H1 (cell line): ENCODE measurements around the gene CCDC200. TPM values are rescaled to one million over a fixed set of nuclear protein-coding genes. Genes with fewer than 3 reads are reported as not detected.
A peak's percentile ranks its signal among the peaks of the same experiment; 100 is the strongest.

Experiments
- CTCF ChIA-PET: fragments of 300-600 bp; sonication (Branson Sonifier 250); formaldehyde crosslinking; loops from one replicate; lab custom pipeline; 2021; ENCODE audit not compliant: partially characterized antibody; lab: Charles Lee
- POLR2A ChIA-PET: fragments of 300-600 bp; sonication (Branson Sonifier 250); formaldehyde crosslinking; loops from one replicate; lab custom pipeline; 2021; ENCODE audit warnings: inconsistent platforms; ENCODE audit not compliant: partially characterized antibody; lab: Charles Lee
- DNase-seq, 2 experiments: peaks; one replicate each; pipeline versions ENCODE4 v3.0.0 to v3.0.0-alpha.2; 2010 to 2022; ENCODE audit warnings: low spot score in 2 of 2, low read depth in 1 of 2, mixed read lengths in 1 of 2
- FAIRE-seq: peaks from 2 replicates; lab custom pipeline; 2011; peaks lifted over from hg19 to GRCh38; lab: Jason Lieb, UNC
- H2AFZ ChIP-seq: 2 replicates; pipeline ENCODE4 v1.8.1; 2012; ENCODE audit warnings: low read length, inconsistent platforms
- H2AK5ac ChIP-seq: 2 replicates; pipeline ENCODE4 v1.6.1; 2013; ENCODE audit warnings: low read depth, low read length
- H2BK120ac ChIP-seq: replicated peaks from 2 replicates; pipeline ENCODE3; 2013; ENCODE audit warnings: low read depth, low read length, inconsistent platforms
- H2BK12ac ChIP-seq: 2 replicates; pipeline ENCODE4 v1.6.1; 2013; ENCODE audit warnings: low read depth, low read length
- H2BK15ac ChIP-seq: 2 replicates; pipeline ENCODE4 v1.6.1; 2013; ENCODE audit warnings: low read length
- H2BK20ac ChIP-seq: 2 replicates; pipeline ENCODE4 v1.6.1; 2013; ENCODE audit warnings: low read length
- H2BK5ac ChIP-seq: 2 replicates; pipeline ENCODE4 v1.6.1; 2013; ENCODE audit warnings: low read depth, low read length
- H3K14ac ChIP-seq: 2 replicates; pipeline ENCODE4 v1.6.1; 2013; ENCODE audit warnings: inconsistent platforms; ENCODE audit not compliant: insufficient read length
- H3K18ac ChIP-seq: 2 replicates; pipeline ENCODE4 v1.6.1; 2013; ENCODE audit warnings: low read length; ENCODE audit errors: extremely low read depth
- H3K23ac ChIP-seq: 2 replicates; pipeline ENCODE4 v1.6.1; 2013; ENCODE audit warnings: inconsistent platforms; ENCODE audit not compliant: insufficient read length
- H3K23me2 ChIP-seq: 2 replicates; pipeline ENCODE4 v1.6.1; 2013; ENCODE audit warnings: low read depth, low read length
- H3K27ac ChIP-seq: 2 replicates; pipeline ENCODE4 v1.6.1; 2011; ENCODE audit warnings: low read depth, low read length, inconsistent platforms
- H3K27me3 ChIP-seq, 4 experiments: replicated peaks in 1 of 4; 1 replicate in 1 of 4; 2 replicates in 3 of 4; pipeline versions ENCODE4 v1.6.1 to v1.8.1; 2011 to 2013; ENCODE audit warnings: low read length in 3 of 4, mild to moderate bottlenecking in 3 of 4, inconsistent platforms in 2 of 4, mixed read lengths in 2 of 4, moderate library complexity in 1 of 4; ENCODE audit not compliant: control insufficient read depth in 3 of 4, insufficient read depth in 3 of 4; ENCODE audit errors: extremely low read depth in 1 of 4
- H3K36me3 ChIP-seq, 4 experiments: 2 replicates each; pipeline versions ENCODE4 v1.6.1 to v1.8.1; 2011 to 2013; ENCODE audit warnings: mild to moderate bottlenecking in 4 of 4, low read length in 3 of 4, moderate library complexity in 2 of 4, control low read depth in 1 of 4, inconsistent platforms in 1 of 4; ENCODE audit not compliant: insufficient read depth in 4 of 4, control insufficient read depth in 2 of 4
- H3K4ac ChIP-seq: replicated peaks from 2 replicates; pipeline ENCODE3; 2013; ENCODE audit warnings: low read length, low read depth, mixed read lengths, inconsistent platforms; ENCODE audit not compliant: insufficient read length
- H3K4me1 ChIP-seq, 4 experiments: replicated peaks in 1 of 4; 1 replicate in 1 of 4; 2 replicates in 3 of 4; pipeline versions ENCODE4 v1.6.1 to v1.8.1; 2011 to 2013; ENCODE audit warnings: low read length in 3 of 4, inconsistent platforms in 2 of 4, mixed read lengths in 1 of 4; ENCODE audit not compliant: insufficient read depth in 4 of 4, control insufficient read depth in 3 of 4
- H3K4me2 ChIP-seq, 2 experiments: 2 replicates each; pipeline versions ENCODE4 v1.6.1 to v1.8.1; 2011 to 2013; ENCODE audit warnings: low read depth in 2 of 2, low read length in 2 of 2, control low read depth in 1 of 2, inconsistent platforms in 1 of 2, mild to moderate bottlenecking in 1 of 2; ENCODE audit not compliant: insufficient read depth in 1 of 2
- H3K4me3 ChIP-seq, 4 experiments: fragments of 200-600, 300-600 bp in 1 of 4; sonication (generic), shearing (Covaris generic), sonication (Bioruptor Twin) in 1 of 4; 2 replicates each; pipeline versions ENCODE4 v1.5.1 to v1.8.1; 2011 to 2016; ENCODE audit warnings: low read length in 4 of 4, low read depth in 3 of 4, control low read depth in 2 of 4, inconsistent platforms in 2 of 4, mild to moderate bottlenecking in 2 of 4, mixed read lengths in 1 of 4, moderate library complexity in 1 of 4; ENCODE audit not compliant: insufficient read depth in 2 of 4; ENCODE audit errors: extremely low read depth in 1 of 4
- H3K56ac ChIP-seq: replicated peaks from 2 replicates; pipeline ENCODE3; 2013; ENCODE audit warnings: low read depth, mild to moderate bottlenecking, mixed read lengths, low read length, inconsistent platforms; ENCODE audit not compliant: insufficient read length
- H3K79me1 ChIP-seq: 2 replicates; pipeline ENCODE4 v1.6.1; 2013; ENCODE audit warnings: low read depth, low read length, control low read depth
- H3K79me2 ChIP-seq, 2 experiments: 2 replicates each; pipeline versions ENCODE4 v1.6.1 to v1.8.1; 2012 to 2013; ENCODE audit warnings: low read length in 2 of 2, mild to moderate bottlenecking in 2 of 2, inconsistent platforms in 1 of 2; ENCODE audit not compliant: insufficient read depth in 2 of 2, control insufficient read depth in 1 of 2
- H3K9ac ChIP-seq, 4 experiments: replicated peaks in 1 of 4; 1 replicate in 1 of 4; 2 replicates in 3 of 4; pipeline versions ENCODE4 v1.6.1 to v1.8.1; 2011 to 2013; ENCODE audit warnings: low read depth in 3 of 4, low read length in 3 of 4, control low read depth in 2 of 4, mild to moderate bottlenecking in 2 of 4, moderate library complexity in 2 of 4, inconsistent platforms in 1 of 4; ENCODE audit errors: extremely low read depth in 1 of 4
- H3K9me3 ChIP-seq, 2 experiments: 2 replicates each; pipeline versions ENCODE4 v1.6.1 to v1.8.1; 2012 to 2013; ENCODE audit warnings: mild to moderate bottlenecking in 2 of 2, moderate library complexity in 2 of 2, control low read depth in 1 of 2, inconsistent platforms in 1 of 2, low read depth in 1 of 2, low read length in 1 of 2, mixed read lengths in 1 of 2; ENCODE audit not compliant: insufficient read depth in 2 of 2
- H4K20me1 ChIP-seq, 2 experiments: replicated peaks in 1 of 2; 2 replicates each; pipeline versions ENCODE3 to v1.8.1; 2011 to 2013; ENCODE audit warnings: inconsistent platforms in 2 of 2, low read length in 2 of 2, mild to moderate bottlenecking in 1 of 2; ENCODE audit not compliant: insufficient read depth in 2 of 2, control insufficient read depth in 1 of 2
- H4K5ac ChIP-seq: 2 replicates; pipeline ENCODE4 v1.6.1; 2013; ENCODE audit warnings: low read length, low read depth, mixed read lengths, inconsistent platforms; ENCODE audit not compliant: insufficient read length
- H4K8ac ChIP-seq: 2 replicates; pipeline ENCODE4 v1.8.0; 2013; ENCODE audit warnings: mild to moderate bottlenecking, moderate library complexity, low read length, inconsistent platforms; ENCODE audit not compliant: insufficient read depth; ENCODE audit errors: extremely low read depth
- H4K91ac ChIP-seq: replicated peaks from 2 replicates; pipeline ENCODE3; 2013; ENCODE audit warnings: low read length, mixed read lengths, inconsistent platforms; ENCODE audit not compliant: insufficient read length
- RAD21 ChIP-seq, 2 experiments: IDR thresholded peaks in 1 of 2; conservative IDR thresholded peaks in 1 of 2; 2 replicates each; pipeline ENCODE4 v1.6.1; 2011; ENCODE audit warnings: low read depth in 2 of 2, low read length in 2 of 2, improper control_type of control experiment in 1 of 2, inconsistent platforms in 1 of 2, mild to moderate bottlenecking in 1 of 2, moderate library complexity in 1 of 2
- WGBS, 2 experiments: shearing (Covaris generic) in 1 of 2; methylation state at CpG; one replicate each; pipeline versions ENCODE4 v1.1.6 to v1.1.7; 2013 to 2015; ENCODE audit warnings: low lambda C conversion rate in 2 of 2, mixed read lengths in 2 of 2, inconsistent platforms in 1 of 2, low coverage in 1 of 2, missing lambda C conversion rate in 1 of 2; ENCODE audit not compliant: insufficient replicate concordance in 2 of 2, insufficient coverage in 1 of 2, insufficient read length in 1 of 2; ENCODE audit errors: extremely low coverage in 1 of 2, missing lambda C conversion rate in 1 of 2; 5-methylcytosine and 5-hydroxymethylcytosine counted together
- polyA plus RNA-seq, 7 experiments: library from polyadenylated mRNA; depleted of rRNA in 3 of 7; stranded (reverse) in 5 of 7; unstranded in 2 of 7; fragments of >200 nt in 5 of 7; fragments of 200-250 nt in 2 of 7; gene quantifications; 1 replicate in 5 of 7; 2 replicates in 1 of 7; 4 replicates in 1 of 7; pipeline versions ENCODE4 v1.2.1 to v1.2.3, GENCODE V29; 2011 to 2013; ENCODE audit warnings: missing spikeins in 2 of 7, mixed read lengths in 2 of 7
- total RNA-seq: library from RNA; stranded (reverse); fragmentation: NEBNext Ultra II Directional; extraction: Animal tissue kit (Norgen Biotek cat#: 25700); gene quantifications from 2 replicates; pipeline ENCODE4 v1.2.1, GENCODE V29; 2021
- TF ChIP-seq, protein P1 (sequence below): IDR thresholded peaks from 2 replicates; pipeline ENCODE4 v1.6.1; 2011; ENCODE audit warnings: low read length, improper control_type of control experiment
- TF ChIP-seq, protein P2 (sequence below): IDR thresholded peaks from 2 replicates; pipeline ENCODE4 v1.6.1; 2012; ENCODE audit warnings: low read length, inconsistent platforms

Gene CCDC200
- total and polyA plus RNA-seq, 2 of the 8 experiments (the other 6 are each of a cell fraction or from before 2014, with no cell fraction given) = 0.11 TPM; not detected in 1

DNA sequence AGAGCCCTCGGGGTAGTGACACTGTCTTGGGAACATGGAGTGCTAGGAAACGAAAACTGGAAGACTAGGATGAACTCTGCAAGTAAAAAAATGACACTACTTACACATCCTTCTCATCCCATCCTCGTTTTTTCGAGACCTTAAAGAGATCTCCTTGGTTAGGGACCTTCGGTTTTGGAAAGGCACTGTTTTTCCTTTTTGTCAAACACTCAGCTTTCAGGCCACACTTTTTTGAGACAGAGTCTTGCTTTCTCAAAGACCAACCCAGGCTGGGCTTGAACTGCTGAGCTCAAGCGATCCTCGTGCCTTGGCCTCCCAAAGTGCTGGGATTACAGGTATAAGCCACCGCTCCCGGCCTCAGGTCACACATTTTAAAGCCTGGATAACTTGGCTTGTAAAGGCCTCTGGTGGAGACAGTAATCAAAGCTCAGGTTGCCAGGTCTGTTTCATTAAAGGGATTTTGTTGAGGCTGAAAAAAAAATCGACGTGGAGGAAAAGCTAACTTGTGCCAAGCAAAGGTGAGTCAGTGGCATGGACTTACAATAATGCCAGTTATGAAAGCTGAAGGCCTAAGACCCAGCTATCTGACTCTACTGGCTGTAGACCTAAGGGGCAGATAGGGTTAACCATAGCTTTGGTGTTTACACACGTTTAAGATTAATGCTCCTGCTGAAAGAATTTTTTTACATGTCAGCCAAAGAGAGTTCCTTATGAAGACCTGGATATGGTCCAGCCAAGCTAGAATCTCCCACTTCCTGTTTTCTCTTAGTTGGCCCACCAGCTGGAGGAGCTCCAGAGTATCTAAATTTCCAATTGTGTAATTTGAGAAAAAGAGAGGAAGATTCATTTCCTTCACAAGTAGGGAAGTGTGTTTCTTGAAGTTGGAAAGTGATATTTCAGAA is 56.6 kb downstream of the CCDC200 start:
- FAIRE-seq = no peak
- TF ChIP-seq, protein P1, sequence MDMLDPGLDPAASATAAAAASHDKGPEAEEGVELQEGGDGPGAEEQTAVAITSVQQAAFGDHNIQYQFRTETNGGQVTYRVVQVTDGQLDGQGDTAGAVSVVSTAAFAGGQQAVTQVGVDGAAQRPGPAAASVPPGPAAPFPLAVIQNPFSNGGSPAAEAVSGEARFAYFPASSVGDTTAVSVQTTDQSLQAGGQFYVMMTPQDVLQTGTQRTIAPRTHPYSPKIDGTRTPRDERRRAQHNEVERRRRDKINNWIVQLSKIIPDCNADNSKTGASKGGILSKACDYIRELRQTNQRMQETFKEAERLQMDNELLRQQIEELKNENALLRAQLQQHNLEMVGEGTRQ = no peak
- peak in 1 of 2 experiments; percentile 10; a peak in 1 of 4 replicates for TF ChIP-seq RAD21 (IDR thresholded peaks at IDR 0.05 in 1 of 2, conservative IDR thresholded peaks at IDR 0.05 in 1 of 2; ENCODE audit: low read depth in 2 of 2, low read length in 2 of 2)
- TF ChIP-seq, protein P2, sequence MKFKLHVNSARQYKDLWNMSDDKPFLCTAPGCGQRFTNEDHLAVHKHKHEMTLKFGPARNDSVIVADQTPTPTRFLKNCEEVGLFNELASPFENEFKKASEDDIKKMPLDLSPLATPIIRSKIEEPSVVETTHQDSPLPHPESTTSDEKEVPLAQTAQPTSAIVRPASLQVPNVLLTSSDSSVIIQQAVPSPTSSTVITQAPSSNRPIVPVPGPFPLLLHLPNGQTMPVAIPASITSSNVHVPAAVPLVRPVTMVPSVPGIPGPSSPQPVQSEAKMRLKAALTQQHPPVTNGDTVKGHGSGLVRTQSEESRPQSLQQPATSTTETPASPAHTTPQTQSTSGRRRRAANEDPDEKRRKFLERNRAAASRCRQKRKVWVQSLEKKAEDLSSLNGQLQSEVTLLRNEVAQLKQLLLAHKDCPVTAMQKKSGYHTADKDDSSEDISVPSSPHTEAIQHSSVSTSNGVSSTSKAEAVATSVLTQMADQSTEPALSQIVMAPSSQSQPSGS = no peak

More for the DNA sequence above, 56.6 kb downstream of the CCDC200 start:
- Histone ChIP-seq H2BK5ac (no peak overlapping the region), H3K79me2 (peaks cover 0 to 24% of the 10 kb centered on the region in 2 experiments; a peak in 2 of 4 replicates), H2BK12ac (no peak overlapping the region; the same call in 1 of the 2 replicates), H3K4me2 (peak overlapping the region; percentile 90 to 92), H2BK20ac (no peak overlapping the region), H3K27me3 (no peaks in the 10 kb centered on the region), H2AFZ (peak overlapping the region; percentile 38), H2AK5ac (no peak overlapping the region), H3K56ac (no peak overlapping the region), H3K23me2 (peaks cover 13% of the 10 kb centered on the region), H3K14ac (no peak overlapping the region), H3K4ac (no peak overlapping the region), H3K36me3 (peaks cover 0 to 4% (median 2%) of the 10 kb centered on the region in 4 experiments; a peak in 2 of 8 replicates), H3K4me1 (peaks cover 0 to 6% (median 2%) of the 10 kb centered on the region in 4 experiments; a peak in 4 of 7 replicates), H3K18ac (no peak overlapping the region), H3K4me3 (peak overlapping the region; percentile 73 to 90 (median 82)), H3K27ac (peak overlapping the region; percentile 78), H3K23ac (no peak overlapping the region), H3K79me1 (no peaks in the 10 kb centered on the region; the same call in 1 of the 2 replicates), H4K91ac (no peak overlapping the region), H2BK120ac (no peak overlapping the region), H4K5ac (no peak overlapping the region), H2BK15ac (no peak overlapping the region), H4K8ac (no peak overlapping the region), H3K9me3 (no peaks in the 10 kb centered on the region), H3K9ac (peak overlapping the region; percentile 59 to 84 (median 66); a peak in 6 of 7 replicates), H4K20me1 (no peaks in the 10 kb centered on the region)
- DNase-seq = no peak
- CTCF ChIA-PET = interaction anchor here (0.6 to 1.4 kb wide), 13 partner anchors 10 to 502 kb away, joined by 3 to 4 read pairs (median 3); partner anchors contain the start of genes DHX8 and RPL27
- 63% methylated on average over 12 of the region's 12 CpGs; no CpG with 5 or more reads in 1 of the 2 experiments for WGBS, 2 experiments
- POLR2A ChIA-PET = interaction anchor here (0.6 to 2.6 kb wide), 9 partner anchors 22 to 173 kb away, joined by 3 to 23 read pairs (median 4); partner anchors contain the start of genes BRCA1, RPL27 and TMEM106A
